Measurements from ENCODE around the gene CST7. TPM values are rescaled to one million over a fixed set of nuclear protein-coding genes. Genes with fewer than 3 reads are reported as not detected.
A peak's percentile ranks its signal among the peaks of the same experiment; 100 is the strongest.

The CST7 gene
- polyA plus RNA-seq, 2 of the 4 experiments (the other 2 are of a cell fraction): not detected

- TF ChIP-seq HOXB13 (CRISPR knock-in tag; IDR thresholded peaks at IDR 0.05; ENCODE audit: low read depth) (peak; percentile 86; the same call in 1 of the 2 replicates), PBX3 (IDR thresholded peaks at IDR 0.05) (peak; percentile 8; the same call in 1 of the 2 replicates), FOXS1 (CRISPR knock-in tag; IDR thresholded peaks at IDR 0.05) (no peak), BCL3 (IDR thresholded peaks at IDR 0.05) (peak; percentile 88; the same call in 2 of the 3 replicates), POLR2AphosphoS2 (conservative IDR thresholded peaks at IDR 0.05; ENCODE audit: low read length) (no peak), HMGXB4 (CRISPR knock-in tag; IDR thresholded peaks at IDR 0.05; ENCODE audit: borderline replicate concordance) (no peak), MAX (IDR thresholded peaks at IDR 0.05) (peak; percentile 95), USF2 (IDR thresholded peaks at IDR 0.05) (peak; percentile 53), SMC3 (IDR thresholded peaks at IDR 0.05) (peak; percentile 8; the same call in 1 of the 3 replicates), GATA3 (IDR thresholded peaks at IDR 0.05; ENCODE audit: borderline replicate concordance) (0 out of 2 replicates have a peak, but pooled peaks have one; percentile 6), ZFP36 (IDR thresholded peaks at IDR 0.05; ENCODE audit: borderline replicate concordance, partially characterized antibody) (no peak), E2F6 (IDR thresholded peaks at IDR 0.05; ENCODE audit: borderline replicate concordance, low read depth) (peak; percentile 96), ZSCAN20 (CRISPR knock-in tag; IDR thresholded peaks at IDR 0.05) (no peak), ATOH8 (CRISPR knock-in tag; IDR thresholded peaks at IDR 0.05; ENCODE audit: low read depth) (0 out of 2 replicates have a peak, but pooled peaks have one; percentile 72), PHF8 (IDR thresholded peaks at IDR 0.05; ENCODE audit: borderline replicate concordance, low read depth) (peak; percentile 83), HES2 (IDR thresholded peaks at IDR 0.05) (no peak), TFCP2L1 (CRISPR knock-in tag; IDR thresholded peaks at IDR 0.05) (no peak; the same call in 1 of the 2 replicates), EP300 (IDR thresholded peaks at IDR 0.05) (no peak), HOXA7 (CRISPR knock-in tag; IDR thresholded peaks at IDR 0.05) (0 out of 2 replicates have a peak, but pooled peaks have one; percentile 47), HEYL (CRISPR knock-in tag; IDR thresholded peaks at IDR 0.05) (peak; percentile 65; the same call in 1 of the 2 replicates), EHMT2 (IDR thresholded peaks at IDR 0.05; ENCODE audit: low read depth) (no peak), CTCF (IDR thresholded peaks at IDR 0.05) (no peak), KDM1A (IDR thresholded peaks at IDR 0.05; ENCODE audit: low read depth) (no peak), CHD2 (IDR thresholded peaks at IDR 0.05; ENCODE audit: low read length, partially characterized antibody) (no peak), MYC (IDR thresholded peaks at IDR 0.05; ENCODE audit: borderline replicate concordance, low read length) (peak; percentile 73; the same call in 1 of the 2 replicates), HDAC2 (IDR thresholded peaks at IDR 0.05) (no peak)
Observed at GRCh38 chr20:24992487-24993205, 43.6 kb downstream of the CST7 start, which contains the start of gene APMAP (continued).
